SH-SY5Y (cell line): Measurements from ENCODE around the gene TMEM43.

Experiments used
- GATA2 ChIP-seq: IDR thresholded peaks from 2 replicates; pipeline ENCODE4 v1.6.1; 2011; ENCODE audit warnings: mild to moderate bottlenecking, low read depth, low read length
- GATA3 ChIP-seq: IDR thresholded peaks from 2 replicates; pipeline ENCODE4 v1.6.1; 2011; ENCODE audit warnings: low read depth, mild to moderate bottlenecking, low read length, moderate library complexity

Gene TMEM43

GRCh38 chr3:14120111-14120920, 4.5 kb upstream of the TMEM43 start:
- no peak for TF ChIP-seq GATA3

- TF ChIP-seq GATA2 (no peak), GATA3 (no peak)
Measured at GRCh38 chr3:14121859-14122258, 3.0 kb upstream of the TMEM43 start.

- TF ChIP-seq GATA3 (no peak), GATA2 (no peak)
Measured at GRCh38 chr3:14122301-14122700, 2.6 kb upstream of the TMEM43 start.

GRCh38 chr3:14123308-14124222, 1.3 kb upstream of the TMEM43 start:
- no peak for TF ChIP-seq GATA3

- TF ChIP-seq GATA2 (no peak), GATA3 (no peak)
Measured at GRCh38 chr3:14124223-14124614, 633 bp upstream of the TMEM43 start.

- TF ChIP-seq GATA2 (no peak), GATA3 (no peak)
Measured at GRCh38 chr3:14125193-14126016, 553 bp downstream of the TMEM43 start.

GRCh38 chr3:14126017-14126886, 1.4 kb downstream of the TMEM43 start:
- TF ChIP-seq GATA2, result no peak
- TF ChIP-seq GATA3, result no peak

DNA sequence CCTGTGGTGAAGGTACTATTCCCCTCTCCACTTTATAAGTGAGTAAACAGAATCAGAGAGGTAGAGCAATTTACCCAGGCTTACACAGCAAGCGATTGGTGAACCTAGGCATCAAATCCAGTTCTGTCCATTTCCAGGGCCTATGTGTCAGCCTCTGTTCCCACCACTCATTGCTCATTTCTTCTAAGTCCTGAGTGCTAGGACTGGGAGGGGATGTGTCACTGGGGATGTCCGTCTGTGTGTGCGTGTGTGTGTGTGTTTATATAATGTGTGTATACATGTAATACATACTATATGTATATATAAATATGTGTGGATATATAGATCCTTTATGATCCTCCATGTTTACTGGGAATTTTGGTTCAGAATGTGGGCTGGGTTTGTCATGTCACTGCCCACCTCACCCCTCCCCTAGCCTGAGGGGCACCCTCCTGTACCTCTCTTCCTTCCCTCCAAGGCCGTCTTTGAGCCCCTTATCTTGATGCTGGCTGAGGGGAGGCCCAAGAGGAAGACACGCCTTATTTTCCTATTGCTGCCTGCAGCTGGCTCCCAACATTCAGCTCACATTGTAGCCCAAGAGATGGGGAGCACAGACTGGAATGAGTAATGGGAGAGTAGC, 2.1 kb downstream of the TMEM43 start:
- no peak for TF ChIP-seq GATA2
- no peak for TF ChIP-seq GATA3

- no peak for TF ChIP-seq GATA2
- no peak for TF ChIP-seq GATA3
Measured at GRCh38 chr3:14127516-14128161, 2.8 kb downstream of the TMEM43 start.

- TF ChIP-seq GATA2 (no peak), GATA3 (no peak)
Measured at GRCh38 chr3:14128724-14129123, 3.9 kb downstream of the TMEM43 start.

DNA sequence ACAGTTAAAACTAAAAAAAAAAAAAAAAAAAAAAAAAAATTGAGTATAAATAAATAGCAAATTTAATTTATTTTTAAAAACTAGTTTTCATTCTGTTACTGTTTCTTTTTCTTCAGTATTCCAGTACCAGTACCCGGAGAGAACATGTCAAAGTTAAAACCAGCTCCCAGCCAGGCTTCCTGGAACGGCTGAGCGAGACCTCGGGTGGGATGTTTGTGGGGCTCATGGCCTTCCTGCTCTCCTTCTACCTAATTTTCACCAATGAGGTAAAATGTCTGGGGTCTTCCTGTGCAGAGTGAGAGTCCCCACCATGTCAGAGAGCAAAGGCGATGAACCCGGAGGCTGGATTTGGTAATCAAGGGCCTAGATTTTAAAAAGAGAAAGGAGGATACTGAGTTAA, 4.4 kb downstream of the TMEM43 start:
- TF ChIP-seq GATA2, result no peak
- no peak for TF ChIP-seq GATA3

DNA sequence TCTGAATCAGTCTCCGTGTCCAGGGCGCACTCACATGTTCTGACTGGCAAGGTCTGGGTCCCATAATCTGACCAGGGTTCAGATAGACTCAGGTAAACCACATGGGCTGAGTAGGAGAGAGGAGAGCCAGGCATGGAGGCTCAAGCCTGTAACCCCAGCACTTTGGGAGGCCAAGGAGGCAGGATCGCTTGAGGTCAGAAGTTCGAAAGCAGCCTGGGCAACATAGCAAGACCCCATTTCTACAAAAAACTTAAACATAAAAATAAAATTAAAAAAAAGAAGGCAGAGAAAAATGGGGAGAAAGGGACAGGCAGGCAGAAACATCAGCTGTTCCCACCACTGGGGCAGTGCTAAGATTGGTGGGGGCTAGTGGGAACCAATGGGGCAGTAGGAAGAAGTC, 5.4 kb downstream of the TMEM43 start:
- TF ChIP-seq GATA2 (no peak), GATA3 (no peak)

DNA sequence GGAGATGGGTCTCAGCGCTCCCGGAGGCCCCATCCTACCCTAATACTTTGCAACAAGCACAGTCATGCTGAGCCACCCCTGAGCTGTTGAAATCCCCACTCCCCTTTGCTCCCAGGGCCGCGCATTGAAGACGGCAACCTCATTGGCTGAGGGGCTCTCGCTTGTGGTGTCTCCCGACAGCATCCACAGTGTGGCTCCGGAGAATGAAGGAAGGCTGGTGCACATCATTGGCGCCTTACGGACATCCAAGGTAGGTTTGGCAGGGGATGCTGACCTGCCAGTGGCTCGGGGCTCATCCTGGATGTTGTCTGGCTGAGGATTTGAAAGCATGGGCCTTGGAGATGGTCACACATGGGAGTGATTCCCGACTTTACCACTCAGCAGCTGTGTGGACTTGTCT, 5.9 kb downstream of the TMEM43 start:
- TF ChIP-seq GATA3 (no peak), GATA2 (no peak)

DNA sequence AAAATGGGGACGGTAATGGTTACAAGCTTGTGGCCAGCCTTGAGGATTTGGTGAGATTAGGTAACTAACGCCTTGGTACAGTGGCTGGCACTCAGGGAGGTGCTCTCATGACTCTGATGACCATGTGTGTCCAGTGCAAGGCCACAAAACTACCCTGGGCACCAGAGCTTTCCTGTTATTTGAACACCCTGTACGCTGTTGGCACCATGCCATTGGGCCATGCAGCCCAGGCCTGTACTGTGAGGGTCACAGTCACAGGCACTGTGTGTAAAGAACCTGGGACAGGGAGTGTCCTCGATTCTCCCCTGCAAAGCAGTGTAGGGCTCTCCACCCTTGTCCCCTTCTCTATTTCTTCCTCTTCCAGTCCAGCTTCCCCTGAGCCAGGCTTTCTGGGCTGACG, 6.3 kb downstream of the TMEM43 start:
- TF ChIP-seq GATA3, result no peak
- no peak for TF ChIP-seq GATA2
